Measurements from ENCODE around the gene PDPN.

Gene PDPN

GRCh38 chr1:13652238-13652637 is 68.6 kb downstream of the PDPN start:
- Histone ChIP-seq H3K4me3 (ENCODE audit: low read depth, low read length) (no peak overlapping the region), H3K36me3 (ENCODE audit: control insufficient read depth, insufficient read depth, low read length) (no peaks in the 10 kb centered on the region), H3K27ac (no peak overlapping the region), H3K9ac (no peak overlapping the region), H3K27me3 (ENCODE audit: control insufficient read depth, insufficient read depth, low read length) (no peaks in the 10 kb centered on the region), H3K4me2 (ENCODE audit: low read length) (no peak overlapping the region), H3K79me2 (no peaks in the 10 kb centered on the region), H3K9me3 (ENCODE audit: control insufficient read depth, low read length) (no peaks in the 10 kb centered on the region), H2AFZ (no peak overlapping the region), H3K4me1 (no peaks in the 10 kb centered on the region)
- no peak for TF ChIP-seq CTCF (IDR thresholded peaks at IDR 0.05)

DNA sequence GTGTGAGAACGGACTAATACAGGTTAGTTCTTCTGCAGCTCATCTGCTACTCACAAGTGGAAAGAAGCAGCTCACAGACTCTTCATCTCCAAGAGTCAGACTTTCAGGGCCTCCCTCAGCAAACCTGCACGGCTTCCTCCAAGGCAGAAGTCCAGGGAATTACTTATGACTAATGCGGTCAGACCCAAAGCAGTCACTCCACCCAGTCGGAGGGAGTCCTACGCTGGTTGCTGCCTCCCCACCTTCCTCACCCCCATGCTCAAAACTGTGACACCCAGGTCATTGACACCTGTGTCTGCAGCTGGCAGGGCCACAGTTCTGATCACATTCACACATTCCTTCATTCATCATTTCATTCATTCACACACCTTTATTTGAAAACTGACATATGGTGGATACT is 77.9 kb downstream of the PDPN start:
- Histone ChIP-seq H3K27me3 (ENCODE audit: control insufficient read depth, insufficient read depth, low read length) (no peaks in the 10 kb centered on the region), H3K4me2 (ENCODE audit: low read length) (no peak overlapping the region), H3K4me1 (peaks cover 2% of the 10 kb centered on the region), H2AFZ (no peak overlapping the region), H3K36me3 (ENCODE audit: control insufficient read depth, insufficient read depth, low read length) (no peaks in the 10 kb centered on the region), H3K9ac (no peak overlapping the region), H3K9me3 (ENCODE audit: control insufficient read depth, low read length) (no peaks in the 10 kb centered on the region), H3K79me2 (no peaks in the 10 kb centered on the region), H3K4me3 (ENCODE audit: low read depth, low read length) (no peak overlapping the region), H3K27ac (no peak overlapping the region)
- no peak for TF ChIP-seq CTCF (IDR thresholded peaks at IDR 0.05)

- Histone ChIP-seq H3K79me2 (no peaks in the 10 kb centered on the region), H3K9me3 (ENCODE audit: control insufficient read depth, low read length) (no peaks in the 10 kb centered on the region), H3K4me1 (peaks cover 2% of the 10 kb centered on the region), H3K4me2 (ENCODE audit: low read length) (no peak overlapping the region), H3K27me3 (ENCODE audit: control insufficient read depth, insufficient read depth, low read length) (no peaks in the 10 kb centered on the region), H3K9ac (no peak overlapping the region), H3K36me3 (ENCODE audit: control insufficient read depth, insufficient read depth, low read length) (no peaks in the 10 kb centered on the region), H3K4me3 (ENCODE audit: low read depth, low read length) (no peak overlapping the region), H2AFZ (no peak overlapping the region), H3K27ac (no peak overlapping the region)
- TF ChIP-seq CTCF (IDR thresholded peaks at IDR 0.05) = no peak
Measured at GRCh38 chr1:13662493-13662892, 78.9 kb downstream of the PDPN start.

GRCh38 chr1:13663969-13664368 is 80.3 kb downstream of the PDPN start:
- H2AFZ ChIP-seq = no peak overlapping the region
- no peak for TF ChIP-seq CTCF (IDR thresholded peaks at IDR 0.05)
- no peaks in the 10 kb centered on the region for H3K9me3 ChIP-seq (ENCODE audit: control insufficient read depth, low read length)
- H3K36me3 ChIP-seq (ENCODE audit: control insufficient read depth, insufficient read depth, low read length) = no peaks in the 10 kb centered on the region
- H3K4me3 ChIP-seq (ENCODE audit: low read depth, low read length) = no peak overlapping the region
- H3K27ac ChIP-seq = no peak overlapping the region
- no peaks in the 10 kb centered on the region for H3K79me2 ChIP-seq
- no peak overlapping the region for H3K4me2 ChIP-seq (ENCODE audit: low read length)
- no peak overlapping the region for H3K9ac ChIP-seq
- H3K27me3 ChIP-seq (ENCODE audit: control insufficient read depth, insufficient read depth, low read length) = no peaks in the 10 kb centered on the region
- peaks cover 2% of the 10 kb centered on the region for H3K4me1 ChIP-seq

GRCh38 chr1:13664451-13664850 is 80.8 kb downstream of the PDPN start:
- H3K4me1 ChIP-seq = peaks cover 2% of the 10 kb centered on the region
- H3K9me3 ChIP-seq (ENCODE audit: control insufficient read depth, low read length) = no peaks in the 10 kb centered on the region
- no peak for TF ChIP-seq CTCF (IDR thresholded peaks at IDR 0.05)
- no peak overlapping the region for H3K4me2 ChIP-seq (ENCODE audit: low read length)
- no peaks in the 10 kb centered on the region for H3K36me3 ChIP-seq (ENCODE audit: control insufficient read depth, insufficient read depth, low read length)
- no peaks in the 10 kb centered on the region for H3K27me3 ChIP-seq (ENCODE audit: control insufficient read depth, insufficient read depth, low read length)
- H3K9ac ChIP-seq = no peak overlapping the region
- H3K4me3 ChIP-seq (ENCODE audit: low read depth, low read length) = no peak overlapping the region
- no peak overlapping the region for H3K27ac ChIP-seq
- no peak overlapping the region for H2AFZ ChIP-seq
- no peaks in the 10 kb centered on the region for H3K79me2 ChIP-seq

Data from parathyroid adenoma (tissue), 2 donors.